NB4 (cell line): ENCODE measurements around the gene DCP1B.

Experiments
- DNase-seq: peaks from one replicate; pipeline ENCODE4 v3.0.0; 2010; ENCODE audit warnings: low read depth
- H3K4me3 ChIP-seq: one replicate; pipeline ENCODE4 v1.5.1; 2011; ENCODE audit warnings: mild to moderate bottlenecking, low read depth, low read length, moderate library complexity
- CTCF ChIP-seq: IDR thresholded peaks from one replicate; pipeline ENCODE4 v1.5.1; 2012; ENCODE audit warnings: low read depth, low read length
- MAX ChIP-seq: IDR thresholded peaks from 2 replicates; pipeline ENCODE4 v1.6.1; 2011; ENCODE audit warnings: low read depth, low read length
- MYC ChIP-seq: IDR thresholded peaks from 2 replicates; pipeline ENCODE4 v1.6.1; 2011; ENCODE audit warnings: low read depth, low read length
- POLR2A ChIP-seq: IDR thresholded peaks from 2 replicates; pipeline ENCODE4 v1.6.1; 2011; ENCODE audit warnings: mild to moderate bottlenecking; ENCODE audit not compliant: insufficient read length; ENCODE audit errors: extremely low read depth

DCP1B gene

DNA sequence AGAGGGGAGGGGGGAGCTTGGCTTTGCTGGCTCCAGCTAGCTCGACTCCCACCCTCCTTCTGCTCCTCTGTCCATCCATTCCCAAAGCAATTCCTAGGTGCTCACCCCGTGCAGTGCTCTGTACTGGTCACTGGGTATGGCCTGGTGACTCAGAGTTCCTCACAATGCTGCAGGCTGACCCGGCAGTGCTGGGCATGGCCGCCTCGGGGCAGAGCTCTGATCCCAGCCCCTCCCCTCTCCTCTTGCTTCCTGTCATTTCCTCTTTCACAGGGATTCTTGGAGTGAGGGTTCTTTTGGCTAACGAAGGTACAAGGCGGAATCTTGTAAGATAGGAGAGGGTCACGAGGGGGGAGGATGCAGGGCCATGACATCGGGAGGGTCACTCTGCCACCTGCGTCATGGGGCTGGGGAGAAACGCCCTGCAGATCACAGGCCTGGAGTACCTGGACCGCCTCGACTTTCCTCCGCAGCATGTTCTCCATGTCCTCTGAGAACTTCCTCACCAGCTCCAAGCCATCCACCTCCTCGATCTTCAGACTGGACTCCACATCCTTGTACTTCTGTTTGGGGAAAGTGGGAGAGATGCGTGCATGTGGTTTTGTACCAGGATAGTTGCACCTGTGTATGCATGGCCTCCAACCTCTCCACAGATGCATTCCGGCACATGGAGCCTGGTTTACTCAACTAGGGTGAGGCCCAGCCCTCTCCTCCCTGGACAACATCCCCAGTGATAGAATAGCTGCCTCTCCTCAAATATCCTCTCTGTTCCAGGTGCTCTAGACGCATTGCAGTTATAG is 91.5 kb downstream of the DCP1B start:
- no peak for TF ChIP-seq MYC
- no peak for TF ChIP-seq MAX
- no peak for TF ChIP-seq POLR2A
- TF ChIP-seq CTCF = no peak
- DNase-seq = no peak

DNA sequence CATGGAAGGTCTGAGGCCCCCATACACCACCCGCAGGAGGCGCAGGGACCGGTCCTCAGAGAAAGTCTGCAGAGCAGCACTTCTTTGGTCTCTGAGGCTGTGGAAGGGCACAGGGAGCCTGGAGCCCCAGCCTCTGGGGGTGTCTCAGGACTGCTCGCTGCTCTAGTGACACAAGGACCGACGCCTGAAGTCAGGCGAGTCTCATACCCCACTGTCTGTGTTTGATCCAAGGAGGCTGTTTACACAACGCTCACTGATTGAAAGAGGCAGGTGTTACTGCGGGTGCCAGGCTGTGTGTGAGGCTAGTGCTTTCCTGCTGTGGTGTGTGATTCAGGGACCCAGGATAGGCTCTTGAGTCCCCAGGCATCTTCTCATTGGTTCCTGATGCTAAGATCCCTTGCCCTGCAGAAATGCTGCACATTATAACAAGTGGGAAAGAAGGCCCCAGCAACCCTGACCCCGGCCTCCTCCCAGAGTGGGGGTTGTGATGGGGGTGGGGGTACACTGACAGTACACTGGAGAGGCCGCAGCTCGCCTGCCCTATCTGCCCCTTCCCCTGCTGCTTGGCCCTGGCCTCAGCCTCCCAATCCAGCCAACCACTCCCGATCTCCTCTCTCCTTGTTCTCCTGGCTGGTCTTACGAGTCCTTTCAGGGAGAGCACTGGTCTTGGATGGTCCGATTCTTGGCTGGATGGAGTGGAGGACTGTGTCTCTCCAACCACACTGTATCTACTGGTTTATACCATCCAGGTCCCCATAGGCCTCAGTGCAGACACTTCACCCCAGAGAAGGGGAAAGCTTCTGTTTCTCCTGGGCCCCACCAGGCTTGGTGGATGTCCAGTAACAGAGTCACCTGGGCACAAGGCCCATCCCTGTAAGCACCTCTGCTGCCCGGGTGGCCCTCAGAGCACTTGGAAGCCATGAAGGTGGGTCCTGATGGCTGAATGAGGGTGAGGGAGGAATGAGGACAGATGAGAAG is 92.4 kb downstream of the DCP1B start:
- H3K4me3 ChIP-seq = no peak overlapping the region
- no peak for TF ChIP-seq MAX
- no peak for TF ChIP-seq MYC
- TF ChIP-seq CTCF = no peak
- no peak for TF ChIP-seq POLR2A
- DNase-seq = peak; percentile 2

More for the DNA sequence above, 91.5 kb downstream of the DCP1B start:
- H3K4me3 ChIP-seq = no peak overlapping the region

DNA sequence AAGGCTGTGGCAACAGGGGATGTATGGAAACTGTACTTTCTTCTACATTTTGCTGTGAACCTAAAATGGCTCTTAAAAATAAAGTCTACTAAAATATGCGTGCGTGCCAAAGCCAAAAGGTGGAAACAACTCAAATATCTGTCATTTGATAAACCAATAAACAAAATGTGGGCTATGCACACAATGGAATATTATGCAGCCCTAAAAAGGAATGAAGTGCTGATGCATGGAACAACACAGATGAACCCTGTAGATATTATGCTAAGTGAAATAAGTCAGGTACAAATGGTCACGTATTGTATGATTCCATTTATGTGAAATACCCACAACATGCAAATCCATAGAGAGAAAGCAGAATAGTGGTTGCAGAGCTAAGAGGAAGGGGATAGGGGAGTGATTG is 93.8 kb downstream of the DCP1B start:
- DNase-seq = no peak
- H3K4me3 ChIP-seq = no peak overlapping the region
- no peak for TF ChIP-seq CTCF
- TF ChIP-seq MAX = no peak
- TF ChIP-seq MYC = no peak
- no peak for TF ChIP-seq POLR2A

- H3K4me3 ChIP-seq = no peak overlapping the region
- DNase-seq = no peak
- no peak for TF ChIP-seq CTCF
- TF ChIP-seq MYC = no peak
- no peak for TF ChIP-seq MAX
- TF ChIP-seq POLR2A = no peak
These were observed 95.5 kb downstream of the DCP1B start for GRCh38 chr12:1908758-1909157.

GRCh38 chr12:1907652-1908611 is 96.3 kb downstream of the DCP1B start:
- DNase-seq = no peak
- TF ChIP-seq MAX = no peak
- TF ChIP-seq CTCF = no peak
- no peak for TF ChIP-seq POLR2A
- TF ChIP-seq MYC = no peak
- no peak overlapping the region for H3K4me3 ChIP-seq
